Tibial nerve (tissue), 4 donors: ENCODE data around the gene ASB1. TPM values are rescaled to one million over a fixed set of nuclear protein-coding genes. Genes with fewer than 3 reads are reported as not detected.

Source experiments
- DNase-seq, 2 donors: peaks; one replicate each; pipeline ENCODE4 v3.0.0-alpha.2; 2019; ENCODE audit warnings: low spot score in 2 of 2
- H3K27ac ChIP-seq, 4 donors: fragments of 200-600 bp; sonication (generic) in 3 of 4; one replicate each; pipeline ENCODE4 v1.5.1; 2017 to 2019; ENCODE audit warnings: mild to moderate bottlenecking in 1 of 4
- H3K27me3 ChIP-seq, 2 donors: fragments of 200-600 bp; sonication (generic) in 1 of 2; one replicate each; pipeline versions ENCODE4 v1.5.1 to v1.6.0; 2017 to 2019
- H3K36me3 ChIP-seq, 3 donors: fragments of 200-600 bp; sonication (generic); one replicate each; pipeline ENCODE4 v1.5.1; 2018 to 2019
- H3K4me1 ChIP-seq, 4 donors: fragments of 200-600 bp; sonication (generic) in 3 of 4; one replicate each; pipeline ENCODE4 v1.5.1; 2017 to 2019
- H3K4me3 ChIP-seq, 4 donors: fragments of 200-600 bp; sonication (generic) in 3 of 4; one replicate each; pipeline ENCODE4 v1.5.1; 2017 to 2019; ENCODE audit warnings: mild to moderate bottlenecking in 1 of 4, moderate library complexity in 1 of 4
- H3K9me3 ChIP-seq, 4 donors: fragments of 200-600 bp; sonication (generic) in 3 of 4; one replicate each; pipeline ENCODE4 v1.5.1; 2017 to 2019
- EP300 ChIP-seq, 2 donors: sonication (generic); formaldehyde crosslinking; IDR thresholded peaks; one replicate each; pipeline ENCODE4 v1.6.1; 2017; ENCODE audit warnings: antibody characterized with exemption in 2 of 2, mild to moderate bottlenecking in 1 of 2
- POLR2A ChIP-seq, 2 donors: fragments of 450-650 bp; IDR thresholded peaks; one replicate each; pipeline ENCODE4 v1.6.1; 2017; ENCODE audit warnings: antibody characterized with exemption in 2 of 2, mild to moderate bottlenecking in 2 of 2, moderate library complexity in 2 of 2
- WGBS, 2 donors: methylation state at CpG; one replicate each; pipeline ENCODE4 v1.1.5; 2018; 5-methylcytosine and 5-hydroxymethylcytosine counted together
- total RNA-seq, 4 donors: library from RNA; depleted of rRNA; stranded (reverse); fragments of >200 nt; gene quantifications; one replicate each; pipeline ENCODE4 v1.1.0, GENCODE V29; 2016
- TF ChIP-seq, protein P1 (sequence below), 5 experiments: fragments of 200-600 bp in 3 of 5; fragments of 450-650 bp in 2 of 5; sonication (generic) in 3 of 5; IDR thresholded peaks; one replicate each; pipeline ENCODE4 v1.5.1; 2016 to 2019; ENCODE audit warnings: antibody characterized with exemption in 5 of 5, mild to moderate bottlenecking in 3 of 5, moderate library complexity in 2 of 5

Gene ASB1
- total RNA-seq, 4 donors from 2014 or later, result 21.3 to 26.0 (median 24.2) TPM

DNA sequence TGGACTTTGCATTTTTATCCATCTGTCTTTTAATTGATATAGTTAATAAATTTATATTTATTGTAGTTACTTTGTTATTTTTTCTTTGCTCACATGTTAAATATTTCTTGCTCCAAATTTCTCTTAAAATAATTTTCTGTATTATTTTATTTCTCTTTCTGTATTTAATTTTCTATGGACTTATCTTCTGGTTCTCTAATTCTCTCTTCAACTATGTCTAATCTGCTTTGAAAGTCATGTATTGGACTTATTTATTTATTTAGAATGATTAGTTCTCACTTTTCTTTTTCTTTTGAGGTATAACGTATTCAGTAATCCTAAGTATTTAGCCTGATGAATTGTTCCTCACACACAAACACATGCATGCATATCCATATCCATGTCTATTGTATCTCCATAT lies 53.1 kb downstream of the ASB1 start:
- Histone ChIP-seq H3K9me3 (peaks cover 0 to 47% (median 6%) of the 10 kb centered on the region in 4 donors), H3K36me3 (peaks cover 0 to 4% (median 0%) of the 10 kb centered on the region in 3 donors), H3K4me3 (no peak overlapping the region), H3K27ac (no peak overlapping the region), H3K27me3 (no peaks in the 10 kb centered on the region), H3K4me1 (no peaks in the 10 kb centered on the region)
- WGBS, 2 donors, result 91 to 96% methylated on average over 1 of the region's 1 CpG
- no peak for DNase-seq
- TF ChIP-seq, protein P1, sequence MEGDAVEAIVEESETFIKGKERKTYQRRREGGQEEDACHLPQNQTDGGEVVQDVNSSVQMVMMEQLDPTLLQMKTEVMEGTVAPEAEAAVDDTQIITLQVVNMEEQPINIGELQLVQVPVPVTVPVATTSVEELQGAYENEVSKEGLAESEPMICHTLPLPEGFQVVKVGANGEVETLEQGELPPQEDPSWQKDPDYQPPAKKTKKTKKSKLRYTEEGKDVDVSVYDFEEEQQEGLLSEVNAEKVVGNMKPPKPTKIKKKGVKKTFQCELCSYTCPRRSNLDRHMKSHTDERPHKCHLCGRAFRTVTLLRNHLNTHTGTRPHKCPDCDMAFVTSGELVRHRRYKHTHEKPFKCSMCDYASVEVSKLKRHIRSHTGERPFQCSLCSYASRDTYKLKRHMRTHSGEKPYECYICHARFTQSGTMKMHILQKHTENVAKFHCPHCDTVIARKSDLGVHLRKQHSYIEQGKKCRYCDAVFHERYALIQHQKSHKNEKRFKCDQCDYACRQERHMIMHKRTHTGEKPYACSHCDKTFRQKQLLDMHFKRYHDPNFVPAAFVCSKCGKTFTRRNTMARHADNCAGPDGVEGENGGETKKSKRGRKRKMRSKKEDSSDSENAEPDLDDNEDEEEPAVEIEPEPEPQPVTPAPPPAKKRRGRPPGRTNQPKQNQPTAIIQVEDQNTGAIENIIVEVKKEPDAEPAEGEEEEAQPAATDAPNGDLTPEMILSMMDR (IDR thresholded peaks at IDR 0.05), result no peak
- TF ChIP-seq EP300 (IDR thresholded peaks at IDR 0.05) (no peak), POLR2A (IDR thresholded peaks at IDR 0.05) (no peak)

DNA sequence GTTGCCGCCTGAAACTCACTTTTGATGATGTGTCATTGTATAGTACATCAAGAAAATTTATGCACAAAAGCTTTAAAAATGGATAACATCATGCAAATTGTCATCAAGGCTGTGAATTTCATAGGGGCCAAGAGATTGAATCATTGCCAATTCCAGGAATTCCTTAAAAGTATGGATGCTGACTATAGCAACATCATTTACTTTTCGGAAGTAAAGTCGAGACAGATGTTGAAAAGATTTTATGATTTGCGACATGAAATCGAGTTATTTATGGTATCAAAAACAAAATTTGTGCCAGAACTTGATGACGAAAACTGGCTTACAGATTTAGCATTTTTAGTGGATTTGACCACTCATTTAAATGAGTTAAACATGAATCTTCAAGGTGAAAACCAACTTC lies 56.3 kb downstream of the ASB1 start:
- H3K36me3 ChIP-seq, result peaks cover 0 to 4% (median 0%) of the 10 kb centered on the region in 3 donors
- TF ChIP-seq, protein P1 (IDR thresholded peaks at IDR 0.05), result no peak
- no peak for TF ChIP-seq POLR2A (IDR thresholded peaks at IDR 0.05)
- no peak for TF ChIP-seq EP300 (IDR thresholded peaks at IDR 0.05)
- no peak overlapping the region for H3K27ac ChIP-seq
- no peaks in the 10 kb centered on the region for H3K4me1 ChIP-seq
- WGBS, 2 donors, result 77 to 83% methylated on average over 6 of the region's 6 CpGs
- peaks cover 0 to 39% (median 5%) of the 10 kb centered on the region in 4 donors for H3K9me3 ChIP-seq
- H3K27me3 ChIP-seq, result no peaks in the 10 kb centered on the region
- no peak for DNase-seq
- no peak overlapping the region for H3K4me3 ChIP-seq

DNA sequence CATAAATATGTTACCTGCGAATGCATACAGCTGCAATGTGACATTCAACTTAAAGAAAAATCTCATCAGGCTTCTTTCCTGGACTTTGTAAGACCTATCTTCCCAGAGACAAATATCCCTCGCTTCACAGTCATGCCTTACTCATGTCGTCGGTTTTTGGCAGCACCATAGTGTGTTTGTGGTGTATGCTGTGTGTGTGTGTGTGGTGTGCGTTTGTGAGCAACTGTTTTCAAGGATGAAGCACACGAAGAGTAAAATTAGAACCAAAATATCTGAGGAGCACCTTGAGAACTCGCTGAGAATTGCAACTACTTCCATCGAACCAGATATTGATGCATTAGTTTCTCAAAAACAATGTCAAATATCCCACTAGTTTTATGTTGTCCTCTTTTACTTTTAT lies 56.9 kb downstream of the ASB1 start:
- no peak for DNase-seq
- Histone ChIP-seq H3K36me3 (peaks cover 0 to 4% (median 0%) of the 10 kb centered on the region in 3 donors), H3K9me3 (peaks cover 0 to 33% (median 2%) of the 10 kb centered on the region in 4 donors), H3K27me3 (no peaks in the 10 kb centered on the region), H3K4me3 (no peak overlapping the region), H3K27ac (no peak overlapping the region), H3K4me1 (no peaks in the 10 kb centered on the region)
- TF ChIP-seq POLR2A (IDR thresholded peaks at IDR 0.05) (no peak), EP300 (IDR thresholded peaks at IDR 0.05) (no peak)
- TF ChIP-seq, protein P1 (IDR thresholded peaks at IDR 0.05), result no peak
- WGBS, 2 donors, result 73% methylated on average over 8 of the region's 8 CpGs

DNA sequence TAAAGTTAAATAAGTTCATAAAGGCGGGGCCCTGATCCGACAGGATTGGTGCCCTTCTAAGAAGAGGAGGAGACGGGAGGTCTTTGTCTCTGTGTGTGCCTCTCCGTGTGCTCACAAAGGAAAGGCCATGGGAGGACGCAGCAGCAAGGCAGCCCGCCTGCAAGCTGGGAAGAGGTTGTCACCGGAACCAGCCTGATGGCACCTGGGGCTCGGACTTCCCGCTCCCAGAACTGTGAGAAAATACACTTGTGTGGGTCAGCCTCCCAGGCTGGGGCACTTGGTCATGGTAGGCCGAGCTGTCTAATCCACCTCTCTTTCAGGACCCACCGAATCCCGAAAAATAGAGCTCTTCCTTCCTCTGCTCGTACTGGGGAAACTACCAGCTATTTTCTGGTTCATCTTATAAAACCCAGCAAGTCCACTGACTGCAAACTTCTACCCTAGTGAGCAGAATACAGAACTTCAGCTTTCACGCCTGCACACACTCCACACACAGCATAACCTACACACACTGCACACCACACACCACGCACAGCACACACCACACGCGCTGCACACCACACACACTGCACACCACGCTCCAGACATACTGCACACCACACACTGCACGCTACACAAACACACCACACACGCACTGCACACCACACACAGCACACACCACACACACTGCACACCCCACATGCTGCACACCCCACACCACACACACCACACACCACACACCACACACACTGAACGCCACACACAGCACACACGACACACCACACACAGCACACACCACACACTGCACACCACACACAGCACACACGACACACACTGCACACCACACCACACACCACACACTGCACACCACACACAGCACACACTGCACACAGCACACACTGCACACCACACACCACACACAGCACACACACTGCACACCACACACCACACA lies 58.1 kb downstream of the ASB1 start:
- H3K9me3 ChIP-seq, result peaks cover 0 to 22% (median 0%) of the 10 kb centered on the region in 4 donors
- no peaks in the 10 kb centered on the region for H3K4me1 ChIP-seq
- DNase-seq, result no peak
- H3K27ac ChIP-seq, result no peak overlapping the region
- H3K36me3 ChIP-seq, result no peaks in the 10 kb centered on the region
- no peaks in the 10 kb centered on the region for H3K27me3 ChIP-seq
- WGBS, 2 donors, result 88 to 93% methylated on average over 23 of the region's 23 CpGs
- TF ChIP-seq POLR2A (IDR thresholded peaks at IDR 0.05), result no peak
- TF ChIP-seq, protein P1 (IDR thresholded peaks at IDR 0.05), result no peak
- no peak for TF ChIP-seq EP300 (IDR thresholded peaks at IDR 0.05)
- H3K4me3 ChIP-seq, result no peak overlapping the region
